ENCODE data around the gene STARD7. TPM values are rescaled to one million over a fixed set of nuclear protein-coding genes. Genes with fewer than 3 reads are reported as not detected.

STARD7 gene
- total RNA-seq, 2 experiments from 2014 or later = 126 to 128 TPM

DNA sequence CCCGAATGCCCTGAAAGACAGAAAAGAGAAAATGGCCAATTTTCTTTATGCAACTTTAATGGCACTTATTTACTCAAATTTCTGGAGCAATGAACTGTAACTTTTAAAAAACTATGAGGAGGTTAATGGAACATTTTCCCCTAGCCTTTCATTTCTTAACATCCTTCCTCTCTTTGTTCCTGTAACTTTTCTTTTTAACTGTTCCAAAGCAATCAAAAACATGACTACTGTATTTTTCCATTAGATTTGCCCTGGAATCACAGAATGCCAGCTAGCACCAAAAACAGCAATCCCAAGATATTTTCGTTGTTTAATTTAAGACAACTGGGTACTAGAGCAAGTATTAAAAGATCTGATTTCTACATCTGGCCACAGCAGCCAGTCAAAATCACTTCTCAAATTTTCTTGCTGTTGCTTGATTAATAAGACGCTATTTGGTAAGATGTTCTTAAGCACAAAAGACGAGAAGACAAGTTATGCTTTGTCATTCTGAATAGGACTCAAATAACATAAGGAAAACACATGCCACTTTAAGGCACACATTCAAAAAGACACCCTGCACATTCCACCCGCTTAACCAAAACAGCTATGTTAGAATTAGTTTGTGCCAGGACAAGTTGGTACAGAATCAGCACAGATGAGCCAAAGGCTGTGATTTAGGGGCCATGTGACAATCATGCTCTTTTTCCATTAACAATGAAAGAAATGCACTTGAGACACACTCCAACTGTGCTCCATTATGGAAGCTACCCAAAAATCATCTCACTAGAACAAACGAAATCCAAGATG, 3.6 kb downstream of the STARD7 start:
- no peak for DNase-seq
- peak overlapping the region; percentile 83 for H3K27ac Mint-ChIP-seq
- no peaks in the 10 kb centered on the region for H3K27me3 Mint-ChIP-seq
- peak overlapping the region; percentile 30 for H3K4me3 Mint-ChIP-seq
- POLR2A ChIA-PET = no interaction called here
- no peaks in the 10 kb centered on the region for H3K9me3 Mint-ChIP-seq
- peaks cover 33% of the 10 kb centered on the region for H3K36me3 Mint-ChIP-seq (ENCODE audit: low read depth)
- H3K4me1 Mint-ChIP-seq = peaks cover 71% of the 10 kb centered on the region
- CTCF ChIA-PET = interaction anchor here (0.6 to 0.9 kb wide), 4 partner anchors 18 to 62 kb away, joined by 3 to 5 read pairs (median 3); no protein-coding TSS in a partner anchor

DNA sequence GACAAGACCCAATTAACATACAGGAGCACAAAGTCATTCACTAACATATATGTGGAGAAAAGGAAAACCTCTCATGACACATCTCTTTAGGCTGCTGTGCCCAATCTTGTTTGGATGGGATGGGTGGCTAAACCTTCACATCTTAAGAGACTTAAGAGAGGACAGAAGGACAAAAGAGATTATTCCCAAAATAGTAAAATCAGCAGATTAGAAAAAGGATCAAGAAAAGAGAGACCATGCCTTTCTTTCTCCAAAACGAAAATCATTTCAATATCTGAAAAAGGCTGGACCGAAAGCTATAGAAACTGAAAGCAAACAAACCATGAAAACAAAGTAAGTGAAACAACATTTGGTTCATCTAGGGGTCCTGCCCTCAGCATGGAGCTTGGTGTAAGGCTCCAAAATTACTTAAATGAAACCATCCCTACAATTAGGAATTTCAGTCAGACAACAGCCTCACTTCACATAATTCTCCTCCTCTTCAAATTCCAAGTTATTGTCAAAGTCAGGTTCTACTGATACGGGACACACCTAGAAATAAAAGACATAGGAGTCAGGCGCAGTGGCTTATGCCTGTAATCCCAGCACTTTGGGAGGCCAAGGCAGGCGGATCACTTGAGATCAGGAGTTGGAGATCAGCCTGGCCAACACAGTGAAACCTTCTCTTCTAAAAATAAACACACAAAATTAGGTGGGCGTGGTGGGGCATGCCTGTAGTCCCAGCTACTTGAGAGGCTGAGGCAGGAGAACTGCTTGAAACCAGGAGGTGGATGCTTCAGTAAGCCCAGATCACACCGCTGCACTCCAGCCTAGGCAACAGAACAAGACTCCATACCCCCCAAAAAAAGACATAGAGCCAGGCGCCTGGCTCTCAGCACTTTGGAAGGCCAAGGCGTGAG, 5.2 kb downstream of the STARD7 start:
- peak; percentile 12 for DNase-seq
- H3K27ac Mint-ChIP-seq = peak overlapping the region; percentile 83
- peaks cover 78% of the 10 kb centered on the region for H3K4me1 Mint-ChIP-seq
- H3K36me3 Mint-ChIP-seq (ENCODE audit: low read depth) = peaks cover 41% of the 10 kb centered on the region
- no peaks in the 10 kb centered on the region for H3K9me3 Mint-ChIP-seq
- ChIA-PET CTCF (interaction anchor here (0.6 to 3.4 kb wide), 4 partner anchors 29 to 119 kb away, joined by 3 to 18 read pairs (median 3); no protein-coding TSS in a partner anchor), POLR2A (no interaction called here)
- peak overlapping the region; percentile 66 for H3K4me3 Mint-ChIP-seq
- H3K27me3 Mint-ChIP-seq = no peaks in the 10 kb centered on the region

DNA sequence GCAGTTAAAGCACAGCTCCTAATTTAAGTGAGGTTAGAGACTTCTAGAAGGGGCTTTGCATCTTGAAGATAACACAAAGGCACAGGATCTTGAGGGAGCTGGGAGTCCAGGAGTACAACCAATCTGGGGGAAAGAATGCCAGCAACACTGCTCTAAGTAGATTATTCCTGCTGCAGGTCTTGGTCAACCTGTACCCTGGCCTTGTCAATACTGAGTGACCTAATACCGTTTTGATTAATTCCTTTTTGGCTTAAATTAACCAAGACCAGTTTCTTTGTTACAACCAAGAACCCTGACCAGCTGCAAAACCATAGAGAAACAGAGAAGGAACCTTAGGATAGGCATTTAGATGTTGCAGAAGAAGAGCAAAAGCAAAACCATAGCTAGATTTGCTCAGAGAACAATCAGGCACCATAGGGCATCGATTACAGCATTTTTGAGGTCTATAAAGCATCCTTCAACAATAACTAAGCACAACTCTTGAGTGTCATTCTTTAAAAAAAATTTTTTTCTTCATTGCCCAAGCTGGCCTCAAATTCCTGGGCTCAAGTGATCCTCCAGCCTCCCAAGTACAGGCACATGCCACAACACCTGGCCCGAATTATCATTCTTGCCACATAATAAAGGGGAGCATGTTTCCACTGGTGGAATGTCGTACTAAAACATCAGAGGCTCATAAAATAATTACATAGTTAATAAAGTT, 6.3 kb downstream of the STARD7 start:
- no peak overlapping the region for H3K4me3 Mint-ChIP-seq

DNA sequence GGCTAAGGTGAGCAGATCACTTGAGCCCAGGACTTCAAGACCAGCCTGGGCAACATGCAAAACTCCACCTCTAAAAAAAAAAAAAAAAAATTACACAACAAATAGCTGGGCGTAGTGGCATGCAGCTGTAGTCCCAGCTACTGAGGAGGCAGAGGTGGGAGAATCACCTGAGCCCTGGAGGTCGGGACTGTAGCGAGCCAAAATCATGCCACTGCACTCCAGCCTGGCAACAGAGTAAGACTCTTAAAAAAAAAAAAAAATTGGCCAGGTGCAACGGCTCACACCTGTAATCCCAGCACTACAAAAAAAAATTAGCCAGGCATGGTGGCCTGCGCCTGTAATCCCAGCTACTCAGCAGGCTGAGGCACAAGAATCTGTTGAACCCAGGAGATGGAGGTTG, 7.3 kb downstream of the STARD7 start:
- peaks cover 35% of the 10 kb centered on the region for H3K36me3 Mint-ChIP-seq (ENCODE audit: low read depth)
- POLR2A ChIA-PET = no interaction called here
- no peaks in the 10 kb centered on the region for H3K27me3 Mint-ChIP-seq
- CTCF ChIA-PET = interaction anchor here (1.1 to 3.4 kb wide), 4 partner anchors 8 to 84 kb away, joined by 3 to 18 read pairs (median 4); partner anchors contain the start of gene STARD7
- peaks cover 70% of the 10 kb centered on the region for H3K4me1 Mint-ChIP-seq
- no peaks in the 10 kb centered on the region for H3K9me3 Mint-ChIP-seq
- H3K4me3 Mint-ChIP-seq = no peak overlapping the region
- no peak overlapping the region for H3K27ac Mint-ChIP-seq
- no peak for DNase-seq

More for the DNA sequence above, 6.3 kb downstream of the STARD7 start:
- ChIA-PET POLR2A (interaction anchor here (0.7 kb wide), 1 partner anchor 62 kb away, joined by 3 read pairs; no protein-coding TSS in a partner anchor), CTCF (interaction anchor here (1.0 to 3.4 kb wide), 3 partner anchors 20 to 85 kb away, joined by 3 to 18 read pairs (median 4); no protein-coding TSS in a partner anchor)
- H3K27me3 Mint-ChIP-seq = no peaks in the 10 kb centered on the region
- H3K27ac Mint-ChIP-seq = no peak overlapping the region
- peaks cover 76% of the 10 kb centered on the region for H3K4me1 Mint-ChIP-seq
- no peak for DNase-seq
- H3K9me3 Mint-ChIP-seq = no peaks in the 10 kb centered on the region
- H3K36me3 Mint-ChIP-seq (ENCODE audit: low read depth) = peaks cover 41% of the 10 kb centered on the region

DNA sequence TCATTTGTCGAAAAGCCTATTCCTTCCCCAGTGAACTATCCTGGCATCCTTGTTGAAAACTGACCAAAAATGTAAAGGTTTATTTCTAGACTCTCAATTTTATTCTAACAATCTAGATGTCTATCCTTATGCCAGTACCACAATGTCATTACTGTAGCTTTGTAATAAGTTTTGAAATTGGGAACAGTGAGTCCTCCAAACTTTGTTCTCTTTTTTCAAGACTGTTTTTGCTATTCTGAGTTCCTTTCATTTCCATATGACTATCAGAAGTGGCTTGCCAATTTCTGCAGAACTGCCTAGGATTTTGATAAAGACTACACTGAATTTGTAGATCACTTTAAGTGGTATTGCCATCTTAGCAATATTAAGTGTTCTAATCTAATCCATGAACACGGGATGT, 9.7 kb downstream of the STARD7 start:
- Mint-ChIP-seq H3K4me3 (no peak overlapping the region), H3K9me3 (no peaks in the 10 kb centered on the region), H3K4me1 (peaks cover 58% of the 10 kb centered on the region), H3K27me3 (no peaks in the 10 kb centered on the region), H3K36me3 (ENCODE audit: low read depth) (peaks cover 31% of the 10 kb centered on the region), H3K27ac (no peak overlapping the region)
- no peak for DNase-seq
- ChIA-PET CTCF (interaction anchor here (0.6 to 1.6 kb wide), 2 partner anchors 10 to 25 kb away, joined by 3 to 4 read pairs; no protein-coding TSS in a partner anchor), POLR2A (no interaction called here)

DNA sequence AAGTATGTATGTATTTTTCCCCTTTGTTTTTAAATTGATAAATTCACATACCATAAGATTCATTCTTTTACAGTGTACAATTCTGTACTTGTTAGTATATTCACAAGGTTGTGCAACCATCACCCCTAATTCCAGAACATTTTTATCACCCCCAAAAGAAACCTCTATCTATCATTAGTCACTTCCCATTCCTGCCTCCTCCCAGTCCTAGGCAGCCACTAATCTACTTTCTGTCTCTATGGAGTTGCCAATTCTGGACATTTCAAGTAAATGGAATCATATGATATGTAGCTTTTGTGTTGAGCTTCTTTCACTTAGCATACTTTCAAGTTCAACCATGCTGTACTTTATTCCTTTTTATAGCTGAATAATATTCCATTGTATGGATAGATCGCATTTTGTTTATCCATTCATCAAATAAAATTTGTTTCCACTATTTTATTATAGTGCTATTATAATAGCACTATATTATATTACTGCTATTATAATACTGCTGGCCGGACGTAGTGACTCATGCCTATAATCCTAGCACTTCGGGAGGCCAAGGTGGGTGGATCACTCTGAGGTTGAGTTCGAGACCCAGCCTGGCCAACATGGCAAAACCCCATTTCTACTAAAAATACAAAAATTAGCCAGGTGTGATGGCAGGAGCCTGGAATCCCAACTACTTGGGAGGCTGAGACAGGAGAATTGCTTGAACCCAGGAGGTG, 10.9 kb downstream of the STARD7 start:
- ChIA-PET CTCF (interaction anchor here (0.6 to 1.7 kb wide), 3 partner anchors 11 to 606 kb away, joined by 3 to 7 read pairs (median 4); no protein-coding TSS in a partner anchor), POLR2A (interaction anchor here (0.6 kb wide), 1 partner anchor 453 kb away, joined by 3 read pairs; no protein-coding TSS in a partner anchor)
- peaks cover 58% of the 10 kb centered on the region for H3K4me1 Mint-ChIP-seq
- no peak overlapping the region for H3K4me3 Mint-ChIP-seq
- no peaks in the 10 kb centered on the region for H3K27me3 Mint-ChIP-seq
- no peak overlapping the region for H3K27ac Mint-ChIP-seq
- H3K9me3 Mint-ChIP-seq = no peaks in the 10 kb centered on the region
- no peak for DNase-seq
- H3K36me3 Mint-ChIP-seq (ENCODE audit: low read depth) = peaks cover 35% of the 10 kb centered on the region

DNA sequence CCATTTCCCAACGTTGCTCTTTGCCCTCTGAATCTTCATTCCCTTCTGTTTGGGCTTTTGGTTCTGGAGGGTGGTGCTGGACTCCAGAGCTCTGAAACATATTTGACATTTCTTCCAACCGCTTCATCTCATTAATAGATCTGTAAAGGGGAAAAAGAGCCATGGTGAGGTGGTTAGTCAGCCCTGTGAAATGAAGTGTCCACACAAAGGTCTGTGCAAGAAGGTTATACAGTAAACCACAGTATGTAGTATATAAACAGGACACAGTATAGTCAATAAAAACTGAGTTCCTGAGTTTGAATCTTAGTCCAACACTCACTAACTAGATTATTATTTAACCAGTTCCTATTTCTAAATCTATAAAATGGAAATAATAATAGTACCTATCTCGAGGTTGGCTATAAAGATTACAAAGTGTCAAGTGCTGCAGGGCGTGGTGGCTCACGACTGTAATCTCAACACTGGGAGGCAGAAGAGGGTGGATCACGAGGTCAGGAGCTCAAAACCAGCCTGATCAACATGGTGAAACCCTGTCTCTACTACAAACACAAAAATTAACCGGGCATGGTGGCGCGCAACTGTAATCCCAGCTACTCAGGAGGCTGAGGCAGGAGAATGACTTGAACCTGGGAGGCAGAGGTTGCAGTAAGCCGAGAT, 13.1 kb downstream of the STARD7 start:
- ChIA-PET CTCF (interaction anchor here (1.0 to 1.7 kb wide), 4 partner anchors 9 to 57 kb away, joined by 3 to 7 read pairs (median 4); partner anchors contain the start of genes ASTL and STARD7), POLR2A (interaction anchor here (0.6 kb wide), 1 partner anchor 14 kb away, joined by 3 read pairs; no protein-coding TSS in a partner anchor)
- peaks cover 49% of the 10 kb centered on the region for H3K4me1 Mint-ChIP-seq
- H3K27ac Mint-ChIP-seq = peak overlapping the region; percentile 7
- H3K4me3 Mint-ChIP-seq = no peak overlapping the region
- H3K27me3 Mint-ChIP-seq = no peaks in the 10 kb centered on the region
- DNase-seq = no peak
- H3K36me3 Mint-ChIP-seq (ENCODE audit: low read depth) = peaks cover 47% of the 10 kb centered on the region
- H3K9me3 Mint-ChIP-seq = no peaks in the 10 kb centered on the region

DNA sequence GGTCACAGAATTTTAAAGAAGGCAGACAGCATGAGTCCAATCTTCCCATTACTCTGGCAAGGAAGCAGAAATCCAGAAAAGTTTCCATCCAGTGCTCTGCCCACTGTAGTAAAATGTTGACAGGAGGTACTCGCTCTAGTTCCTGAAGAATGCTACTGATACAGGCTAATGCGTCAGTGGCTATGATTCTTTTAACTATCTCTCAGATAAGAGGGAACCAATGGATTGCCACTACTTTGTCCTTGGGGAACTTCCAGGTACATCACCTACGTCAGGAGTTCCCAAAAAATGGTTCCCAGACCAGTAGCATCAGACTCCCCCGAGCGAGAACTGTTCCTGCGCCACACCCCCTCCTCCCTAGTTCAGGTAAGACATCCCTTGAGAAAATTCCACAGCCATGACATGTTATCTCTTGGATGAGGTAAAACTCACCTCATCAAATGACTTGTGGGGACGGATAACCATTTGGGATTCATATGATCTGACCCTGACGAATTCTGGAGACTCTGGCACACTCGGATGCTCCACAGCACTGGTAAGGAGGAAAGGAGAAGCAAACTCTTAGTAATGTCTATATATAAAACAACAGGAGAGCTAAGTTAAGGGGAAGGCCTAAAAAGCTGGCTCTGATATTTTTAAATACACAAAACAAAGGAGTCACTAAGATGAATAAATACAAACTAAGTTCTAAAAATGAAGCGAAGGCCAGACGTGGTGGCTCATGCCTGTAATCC, 16.5 kb downstream of the STARD7 start:
- CTCF ChIA-PET = interaction anchor here (1.3 kb wide), 1 partner anchor 16 kb away, joined by 5 read pairs; no protein-coding TSS in a partner anchor

DNA sequence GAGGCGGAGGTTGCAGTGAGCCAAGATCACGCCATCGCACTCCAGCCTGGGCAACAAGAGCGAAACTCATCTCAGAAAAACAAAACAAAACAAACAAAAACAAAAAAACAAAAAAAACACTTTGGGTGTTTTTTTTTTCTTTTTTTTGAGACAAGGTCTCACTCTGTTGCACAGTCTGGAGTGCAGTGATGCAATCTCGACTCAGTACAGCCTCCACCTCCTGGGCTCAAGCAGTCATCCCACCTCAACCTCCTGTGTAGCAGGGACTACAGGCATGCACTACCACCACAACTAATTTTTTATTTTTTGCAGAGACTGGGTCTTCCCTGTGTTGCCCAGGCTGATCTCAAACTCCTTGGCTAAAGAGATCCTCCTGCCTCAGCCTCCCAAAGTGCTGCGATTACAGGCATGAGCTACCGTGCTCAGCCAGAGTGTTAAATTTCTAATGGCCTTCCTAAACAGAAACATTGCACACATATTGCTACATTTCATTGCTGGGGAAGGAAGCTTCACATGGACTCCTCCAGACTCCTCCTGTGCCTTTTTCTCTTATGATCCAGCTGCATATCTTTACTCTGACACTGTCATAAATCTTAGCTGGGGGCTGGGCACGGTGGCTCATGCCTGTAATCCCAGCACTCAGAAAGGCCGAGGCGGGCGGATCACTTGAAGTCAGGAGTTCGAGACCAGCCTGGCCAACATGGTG, 19.7 kb downstream of the STARD7 start:
- POLR2A ChIA-PET = no interaction called here
- Mint-ChIP-seq H3K4me3 (no peak overlapping the region), H3K27me3 (no peaks in the 10 kb centered on the region), H3K27ac (no peak overlapping the region), H3K9me3 (no peaks in the 10 kb centered on the region), H3K4me1 (peaks cover 16% of the 10 kb centered on the region), H3K36me3 (ENCODE audit: low read depth) (peaks cover 57% of the 10 kb centered on the region)
- CTCF ChIA-PET = interaction anchor here (0.7 to 2.7 kb wide), 3 partner anchors 10 to 50 kb away, joined by 3 to 11 read pairs (median 4); no protein-coding TSS in a partner anchor
- DNase-seq = no peak

More for the DNA sequence above, 16.5 kb downstream of the STARD7 start:
- Mint-ChIP-seq H3K27me3 (no peaks in the 10 kb centered on the region), H3K36me3 (ENCODE audit: low read depth) (peaks cover 40% of the 10 kb centered on the region), H3K9me3 (no peaks in the 10 kb centered on the region), H3K27ac (no peak overlapping the region), H3K4me1 (peaks cover 28% of the 10 kb centered on the region), H3K4me3 (no peak overlapping the region)
- POLR2A ChIA-PET = no interaction called here
- DNase-seq = no peak

DNA sequence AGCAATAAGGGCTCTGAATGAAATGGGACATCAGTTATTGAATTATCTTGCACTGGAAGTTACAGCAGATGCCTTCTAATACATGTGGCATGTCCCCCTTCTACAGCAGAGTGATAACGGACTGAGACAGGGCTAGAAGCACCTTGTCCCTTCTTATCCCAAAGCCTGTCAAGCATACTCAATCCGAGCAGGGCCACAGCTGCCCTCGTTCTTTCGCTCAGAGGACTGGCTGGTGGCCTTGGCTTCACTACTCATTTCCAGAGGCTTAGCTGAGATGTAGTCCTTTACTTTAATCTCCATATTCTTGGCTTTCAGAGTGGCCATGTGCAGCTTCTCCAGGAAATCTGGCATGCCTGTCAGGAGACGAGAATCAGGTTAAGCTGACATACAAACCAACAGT, 22.1 kb downstream of the STARD7 start:
- H3K27me3 Mint-ChIP-seq = no peaks in the 10 kb centered on the region
- peaks cover 39% of the 10 kb centered on the region for H3K36me3 Mint-ChIP-seq (ENCODE audit: low read depth)
- no peak for DNase-seq
- ChIA-PET CTCF (interaction anchor here (1.3 to 2.8 kb wide), 3 partner anchors 10 to 19 kb away, joined by 3 to 11 read pairs (median 7); no protein-coding TSS in a partner anchor), POLR2A (no interaction called here)
- no peaks in the 10 kb centered on the region for H3K4me1 Mint-ChIP-seq
- no peak overlapping the region for H3K27ac Mint-ChIP-seq
- H3K9me3 Mint-ChIP-seq = no peaks in the 10 kb centered on the region
- H3K4me3 Mint-ChIP-seq = no peak overlapping the region
